ENCODE results near the gene ANO1.

- TF ChIP-seq, protein P1, sequence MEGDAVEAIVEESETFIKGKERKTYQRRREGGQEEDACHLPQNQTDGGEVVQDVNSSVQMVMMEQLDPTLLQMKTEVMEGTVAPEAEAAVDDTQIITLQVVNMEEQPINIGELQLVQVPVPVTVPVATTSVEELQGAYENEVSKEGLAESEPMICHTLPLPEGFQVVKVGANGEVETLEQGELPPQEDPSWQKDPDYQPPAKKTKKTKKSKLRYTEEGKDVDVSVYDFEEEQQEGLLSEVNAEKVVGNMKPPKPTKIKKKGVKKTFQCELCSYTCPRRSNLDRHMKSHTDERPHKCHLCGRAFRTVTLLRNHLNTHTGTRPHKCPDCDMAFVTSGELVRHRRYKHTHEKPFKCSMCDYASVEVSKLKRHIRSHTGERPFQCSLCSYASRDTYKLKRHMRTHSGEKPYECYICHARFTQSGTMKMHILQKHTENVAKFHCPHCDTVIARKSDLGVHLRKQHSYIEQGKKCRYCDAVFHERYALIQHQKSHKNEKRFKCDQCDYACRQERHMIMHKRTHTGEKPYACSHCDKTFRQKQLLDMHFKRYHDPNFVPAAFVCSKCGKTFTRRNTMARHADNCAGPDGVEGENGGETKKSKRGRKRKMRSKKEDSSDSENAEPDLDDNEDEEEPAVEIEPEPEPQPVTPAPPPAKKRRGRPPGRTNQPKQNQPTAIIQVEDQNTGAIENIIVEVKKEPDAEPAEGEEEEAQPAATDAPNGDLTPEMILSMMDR (IDR thresholded peaks at IDR 0.05): no peak
- TF ChIP-seq POLR2A (IDR thresholded peaks at IDR 0.05): no peak
Measured at GRCh38 chr11:70108250-70108649, 30.1 kb downstream of the ANO1 start.

Data from prostate gland (tissue), 2 donors.